Stimulated activated naive CD8-positive, alpha-beta T cell treated with anti-CD3 and anti-CD28 coated beads, Interleukin-15, Interleukin-2, amounts not matched to agents 100 U/mL and 50 U/mL, for 24 hours (primary cell): ENCODE data around the gene ERV3-1.
"Not testable (repeated sequence)": the region's sequence is repeated elsewhere in the genome, so short reads cannot be mapped to it uniquely, and the experiment has no call there.

Experiments
- ATAC-seq: fragments of 150-1000 bp; cut with Tn5 transposase; one replicate; pipeline ENCODE4 v1.10.0; 2021
- DNase-seq: peaks from one replicate; pipeline ENCODE4 v3.0.0; 2021

The ERV3-1 gene

DNA sequence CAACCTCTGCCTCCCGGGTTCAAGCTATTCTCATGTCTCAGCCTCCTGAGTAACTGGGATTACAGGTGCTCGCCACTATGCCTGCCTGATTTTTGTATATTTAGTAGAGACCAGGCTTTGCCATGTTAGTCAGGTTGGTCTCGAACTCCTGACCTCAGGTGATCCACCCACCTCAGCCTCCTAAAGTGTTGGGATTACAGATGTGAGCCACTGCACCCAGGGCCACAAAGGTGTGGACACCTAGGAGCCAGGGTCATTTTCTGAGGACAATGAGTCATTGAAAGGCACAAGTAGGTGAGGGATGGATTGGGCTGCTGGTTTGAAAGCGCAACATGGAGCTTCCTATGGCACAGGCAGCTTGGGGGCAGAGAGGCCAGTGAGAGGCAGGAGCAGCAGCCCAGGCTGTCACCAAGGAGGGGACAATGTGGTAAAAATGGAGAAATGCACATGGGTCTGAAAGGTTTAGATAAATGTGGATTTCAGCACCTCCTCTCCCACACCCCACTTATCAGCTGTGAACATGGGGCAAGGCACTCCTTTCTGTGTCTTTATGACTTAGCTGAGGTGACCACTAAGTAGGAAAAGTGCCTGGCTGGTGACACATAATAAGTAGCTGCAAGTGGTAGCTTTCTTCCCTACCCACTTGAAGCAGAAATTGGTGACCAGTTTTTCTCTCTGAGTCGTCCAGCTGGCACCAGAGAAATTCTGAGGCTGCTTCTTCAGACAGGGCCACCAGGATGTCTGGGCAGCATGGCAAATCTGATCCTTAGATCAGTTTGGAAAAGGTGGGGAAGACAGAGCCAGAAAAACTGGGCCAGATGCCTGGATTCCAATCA lies 61.6 kb downstream of the ERV3-1 start:
- ATAC-seq, DNase-seq: not testable (repeated sequence)
